ENCODE measurements around the gene TIMM10.

TIMM10 gene

GRCh38 chr11:57502376-57502775, 28.2 kb downstream of the TIMM10 start:
- DNase-seq (ENCODE audit: low spot score): no peak

GRCh38 chr11:57501953-57502352, 28.6 kb downstream of the TIMM10 start:
- peak; percentile 27 for DNase-seq (ENCODE audit: low spot score)

GRCh38 chr11:57500926-57501325, 29.6 kb downstream of the TIMM10 start:
- DNase-seq (ENCODE audit: low spot score): no peak

- no peak for DNase-seq (ENCODE audit: low spot score)
Measured at GRCh38 chr11:57500515-57500914, 30.0 kb downstream of the TIMM10 start.

GRCh38 chr11:57499983-57500461, 30.5 kb downstream of the TIMM10 start:
- DNase-seq (ENCODE audit: low spot score): no peak

- DNase-seq (ENCODE audit: low spot score): peak; percentile 83
Measured at GRCh38 chr11:57499413-57499982, 31.1 kb downstream of the TIMM10 start.

- peak; percentile 33 for DNase-seq (ENCODE audit: low spot score)
Measured at GRCh38 chr11:57498540-57498939, 32.0 kb downstream of the TIMM10 start.

GRCh38 chr11:57497303-57498247, 33.0 kb downstream of the TIMM10 start:
- DNase-seq (ENCODE audit: low spot score): no peak

GRCh38 chr11:57496109-57496820, 34.3 kb downstream of the TIMM10 start:
- DNase-seq (ENCODE audit: low spot score): no peak

- DNase-seq (ENCODE audit: low spot score): peak; percentile 69
Measured at GRCh38 chr11:57493507-57494503, 36.7 kb downstream of the TIMM10 start.

GRCh38 chr11:57491371-57492061, 39.0 kb downstream of the TIMM10 start:
- DNase-seq (ENCODE audit: low spot score): peak; percentile 20

GRCh38 chr11:57490456-57491248, 39.9 kb downstream of the TIMM10 start:
- DNase-seq (ENCODE audit: low spot score): peak; percentile 45

GRCh38 chr11:57487920-57488659, 42.5 kb downstream of the TIMM10 start:
- DNase-seq (ENCODE audit: low spot score): no peak

GRCh38 chr11:57487021-57487778, 43.4 kb downstream of the TIMM10 start:
- DNase-seq (ENCODE audit: low spot score): no peak

- DNase-seq (ENCODE audit: low spot score): no peak
Measured at GRCh38 chr11:57485217-57485990, 45.1 kb downstream of the TIMM10 start.

GRCh38 chr11:57484141-57484710, 46.3 kb downstream of the TIMM10 start:
- DNase-seq (ENCODE audit: low spot score): no peak

GRCh38 chr11:57483562-57483918, 47.0 kb downstream of the TIMM10 start:
- DNase-seq (ENCODE audit: low spot score): no peak

Measured in kidney tubule cell (primary cell).